Measurements from ENCODE around the gene IQCH.

DNA sequence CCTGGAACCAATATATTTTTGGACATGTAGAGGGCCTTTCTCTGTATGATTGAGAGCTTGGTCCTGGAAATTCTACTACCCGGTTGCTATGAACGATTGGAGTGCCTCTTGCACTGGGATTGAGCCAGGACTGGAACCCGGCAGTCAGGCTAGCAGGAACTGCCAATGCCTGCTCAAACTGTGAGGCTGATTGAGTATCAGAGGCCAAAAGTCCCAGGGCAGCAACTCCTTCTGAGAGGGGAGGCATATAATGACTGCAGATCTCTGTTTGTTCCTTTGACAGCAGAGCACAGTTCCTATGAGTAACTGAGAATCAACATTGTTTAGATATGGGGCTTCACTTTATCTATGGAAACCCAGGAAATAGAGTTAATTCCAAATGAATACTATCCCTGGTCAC lies 12.9 kb downstream of the IQCH start:
- TF ChIP-seq, protein P1, sequence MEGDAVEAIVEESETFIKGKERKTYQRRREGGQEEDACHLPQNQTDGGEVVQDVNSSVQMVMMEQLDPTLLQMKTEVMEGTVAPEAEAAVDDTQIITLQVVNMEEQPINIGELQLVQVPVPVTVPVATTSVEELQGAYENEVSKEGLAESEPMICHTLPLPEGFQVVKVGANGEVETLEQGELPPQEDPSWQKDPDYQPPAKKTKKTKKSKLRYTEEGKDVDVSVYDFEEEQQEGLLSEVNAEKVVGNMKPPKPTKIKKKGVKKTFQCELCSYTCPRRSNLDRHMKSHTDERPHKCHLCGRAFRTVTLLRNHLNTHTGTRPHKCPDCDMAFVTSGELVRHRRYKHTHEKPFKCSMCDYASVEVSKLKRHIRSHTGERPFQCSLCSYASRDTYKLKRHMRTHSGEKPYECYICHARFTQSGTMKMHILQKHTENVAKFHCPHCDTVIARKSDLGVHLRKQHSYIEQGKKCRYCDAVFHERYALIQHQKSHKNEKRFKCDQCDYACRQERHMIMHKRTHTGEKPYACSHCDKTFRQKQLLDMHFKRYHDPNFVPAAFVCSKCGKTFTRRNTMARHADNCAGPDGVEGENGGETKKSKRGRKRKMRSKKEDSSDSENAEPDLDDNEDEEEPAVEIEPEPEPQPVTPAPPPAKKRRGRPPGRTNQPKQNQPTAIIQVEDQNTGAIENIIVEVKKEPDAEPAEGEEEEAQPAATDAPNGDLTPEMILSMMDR (IDR thresholded peaks at IDR 0.05; ENCODE audit: low read depth, low read length, poor library complexity, severe bottlenecking): no peak
- TF ChIP-seq EZH2phosphoT487 (IDR thresholded peaks at IDR 0.05; ENCODE audit: borderline replicate concordance, low read length): no peak

All from DOHH2 (cell line).